ENCODE results near the gene SLFN5. TPM values are rescaled to one million over a fixed set of nuclear protein-coding genes. Genes with fewer than 3 reads are reported as not detected.

SLFN5 gene
- total and polyA plus RNA-seq, 2 donors (not counting 1 experiment from before 2014, with no cell fraction given) = 0.82 to 12.5 TPM

DNA sequence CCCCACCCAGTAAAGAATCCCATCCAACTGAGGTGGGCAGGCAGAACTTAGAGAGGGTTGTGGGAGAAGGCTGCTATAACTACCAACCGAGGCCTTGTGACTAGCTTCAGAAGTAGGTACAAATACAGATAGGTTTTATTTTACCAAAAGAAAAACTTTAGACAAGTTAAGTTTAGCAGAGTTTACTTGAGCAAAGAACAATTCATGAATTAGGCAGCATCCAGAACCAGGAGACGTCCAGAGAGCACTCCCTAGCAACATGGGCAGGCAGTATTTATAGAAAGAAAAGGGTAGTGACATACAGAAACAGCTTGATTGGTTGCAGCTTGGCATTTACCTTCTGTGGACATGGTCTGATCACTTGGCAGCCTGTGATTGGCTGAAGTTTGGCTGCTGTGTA, 42.1 kb downstream of the SLFN5 start:
- TF ChIP-seq CTCF (IDR thresholded peaks at IDR 0.05) = no peak
- TF ChIP-seq EZH2 (IDR thresholded peaks at IDR 0.05; ENCODE audit: borderline replicate concordance, insufficient read depth, low read depth, low read length, poor library complexity, severe bottlenecking) = no peak
- Histone ChIP-seq H3K4me1 (ENCODE audit: control insufficient read depth in 2 of 2, insufficient read depth in 2 of 2, low read length in 2 of 2) (peaks cover 0 to 7% of the 10 kb centered on the region in 2 donors), H3K27ac (ENCODE audit: low read length in 2 of 2) (no peak overlapping the region), H3K79me2 (ENCODE audit: control insufficient read depth, insufficient read depth, low read length) (no peaks in the 10 kb centered on the region), H3K36me3 (replicated peaks in 1 of 2; ENCODE audit: control extremely low read depth in 1 of 2, control insufficient read depth in 1 of 2, extremely low read depth in 1 of 2, insufficient read depth in 2 of 2, low read length in 1 of 2) (no peaks in the 10 kb centered on the region), H3K4me3 (ENCODE audit: control extremely low read depth in 1 of 5, extremely low read depth in 1 of 5, insufficient read depth in 1 of 5, low read depth in 2 of 5, low read length in 4 of 5) (no peak overlapping the region), H2AFZ (ENCODE audit: insufficient read depth, low read depth, low read length, poor library complexity, severe bottlenecking) (no peak overlapping the region), H4K20me1 (ENCODE audit: control insufficient read depth, insufficient read depth, low read length, poor library complexity, severe bottlenecking) (no peaks in the 10 kb centered on the region), H3K27me3 (replicated peaks in 1 of 4; ENCODE audit: control extremely low read depth in 1 of 4, control insufficient read depth in 3 of 4, insufficient read depth in 4 of 4, low read length in 3 of 4) (peaks cover 0 to 3% (median 0%) of the 10 kb centered on the region in 4 experiments), H3K4me2 (replicated peaks; ENCODE audit: low read depth, low read length, poor library complexity, severe bottlenecking) (no peak overlapping the region), H3K9me3 (ENCODE audit: control extremely low read depth in 1 of 3, control insufficient read depth in 2 of 3, insufficient read depth in 1 of 3, low read length in 2 of 3) (peaks cover 0 to 2% (median 0%) of the 10 kb centered on the region in 3 donors), H3K9ac (ENCODE audit: low read length) (no peak overlapping the region)
- H3K27me3 Mint-ChIP-seq = peaks cover under 1% of the 10 kb centered on the region
- ChIA-PET POLR2A (no interaction called here), CTCF (interaction anchor here (1.3 kb wide), 1 partner anchor 253 kb away, joined by 4 read pairs; the partner anchor contains the start of gene SLFN12L)
- DNase-seq (no peak), ATAC-seq (ENCODE audit: low read depth) (no peak)
- 100% methylated on average over 1 of the region's 2 CpGs for WGBS (ENCODE audit: insufficient coverage)
- intact Hi-C loops (cut with micrococcal nuclease) = no loop called here
- H3K9me3 Mint-ChIP-seq (ENCODE audit: insufficient read depth) = no peaks in the 10 kb centered on the region
- H3K4me1 Mint-ChIP-seq = peaks cover 11% of the 10 kb centered on the region
- no peak overlapping the region for H3K4me3 Mint-ChIP-seq
- no peak overlapping the region for H3K27ac Mint-ChIP-seq

GRCh38 chr17:35286120-35286781, 43.4 kb downstream of the SLFN5 start:
- Histone ChIP-seq H3K4me1 (ENCODE audit: control insufficient read depth in 2 of 2, insufficient read depth in 2 of 2, low read length in 2 of 2) (peaks cover 0 to 7% of the 10 kb centered on the region in 2 donors), H3K36me3 (replicated peaks in 1 of 2; ENCODE audit: control extremely low read depth in 1 of 2, control insufficient read depth in 1 of 2, extremely low read depth in 1 of 2, insufficient read depth in 2 of 2, low read length in 1 of 2) (no peaks in the 10 kb centered on the region), H3K4me2 (replicated peaks; ENCODE audit: low read depth, low read length, poor library complexity, severe bottlenecking) (no peak overlapping the region), H3K9me3 (ENCODE audit: control extremely low read depth in 1 of 3, control insufficient read depth in 2 of 3, insufficient read depth in 1 of 3, low read length in 2 of 3) (peaks cover 0 to 2% (median 0%) of the 10 kb centered on the region in 3 donors), H3K4me3 (ENCODE audit: control extremely low read depth in 1 of 5, extremely low read depth in 1 of 5, insufficient read depth in 1 of 5, low read depth in 2 of 5, low read length in 4 of 5) (no peak overlapping the region), H3K9ac (ENCODE audit: low read length) (no peak overlapping the region), H4K20me1 (ENCODE audit: control insufficient read depth, insufficient read depth, low read length, poor library complexity, severe bottlenecking) (no peaks in the 10 kb centered on the region), H3K27ac (ENCODE audit: low read length in 2 of 2) (no peak overlapping the region), H3K27me3 (replicated peaks in 1 of 4; ENCODE audit: control extremely low read depth in 1 of 4, control insufficient read depth in 3 of 4, insufficient read depth in 4 of 4, low read length in 3 of 4) (peaks cover 0 to 3% (median 0%) of the 10 kb centered on the region in 4 experiments), H2AFZ (ENCODE audit: insufficient read depth, low read depth, low read length, poor library complexity, severe bottlenecking) (no peak overlapping the region), H3K79me2 (ENCODE audit: control insufficient read depth, insufficient read depth, low read length) (no peaks in the 10 kb centered on the region)
- DNase-seq (no peak), ATAC-seq (ENCODE audit: low read depth) (no peak)
- H3K27ac Mint-ChIP-seq = no peak overlapping the region
- H3K27me3 Mint-ChIP-seq = peaks cover 3% of the 10 kb centered on the region
- intact Hi-C loops (cut with micrococcal nuclease) = no loop called here
- whole genome bisulfite sequencing (ENCODE audit: insufficient coverage) = 83% methylated on average over 2 of the region's 2 CpGs
- H3K4me1 Mint-ChIP-seq = peaks cover 11% of the 10 kb centered on the region
- TF ChIP-seq EZH2 (IDR thresholded peaks at IDR 0.05; ENCODE audit: borderline replicate concordance, insufficient read depth, low read depth, low read length, poor library complexity, severe bottlenecking) = no peak
- TF ChIP-seq CTCF (IDR thresholded peaks at IDR 0.05) = no peak
- CTCF ChIA-PET = interaction anchor here (0.7 to 1.0 kb wide), 2 partner anchors 21 to 248 kb away, joined by 3 to 4 read pairs; no protein-coding TSS in a partner anchor
- H3K4me3 Mint-ChIP-seq = no peak overlapping the region
- no peaks in the 10 kb centered on the region for H3K9me3 Mint-ChIP-seq (ENCODE audit: insufficient read depth)
- POLR2A ChIA-PET = interaction anchor here (0.7 kb wide), 1 partner anchor 245 kb away, joined by 3 read pairs; no protein-coding TSS in a partner anchor
